ENCODE measurements around the gene LRPAP1.
"Not testable (repeated sequence)": the region's sequence is repeated elsewhere in the genome, so short reads cannot be mapped to it uniquely, and the experiment has no call there.

The LRPAP1 gene

DNA sequence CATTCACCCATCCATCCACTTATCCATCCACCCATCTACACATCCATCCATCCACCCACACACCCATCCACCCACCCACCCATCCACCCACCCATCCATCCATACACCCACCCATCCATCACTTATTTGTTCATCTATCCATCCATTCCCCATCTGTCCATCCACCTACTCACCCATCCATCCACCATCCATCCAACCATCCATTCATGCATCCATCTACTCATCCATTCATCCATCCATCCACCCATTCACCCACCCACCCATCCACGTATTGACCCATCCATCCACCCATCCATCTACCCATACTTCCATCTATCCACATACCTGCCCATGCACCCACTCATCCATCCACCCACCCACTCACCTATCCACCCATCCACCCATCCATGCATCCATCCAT lies 28.2 kb upstream of the LRPAP1 start:
- not testable (repeated sequence) for DNase-seq (ENCODE audit: low read depth in 2 of 2)

DNA sequence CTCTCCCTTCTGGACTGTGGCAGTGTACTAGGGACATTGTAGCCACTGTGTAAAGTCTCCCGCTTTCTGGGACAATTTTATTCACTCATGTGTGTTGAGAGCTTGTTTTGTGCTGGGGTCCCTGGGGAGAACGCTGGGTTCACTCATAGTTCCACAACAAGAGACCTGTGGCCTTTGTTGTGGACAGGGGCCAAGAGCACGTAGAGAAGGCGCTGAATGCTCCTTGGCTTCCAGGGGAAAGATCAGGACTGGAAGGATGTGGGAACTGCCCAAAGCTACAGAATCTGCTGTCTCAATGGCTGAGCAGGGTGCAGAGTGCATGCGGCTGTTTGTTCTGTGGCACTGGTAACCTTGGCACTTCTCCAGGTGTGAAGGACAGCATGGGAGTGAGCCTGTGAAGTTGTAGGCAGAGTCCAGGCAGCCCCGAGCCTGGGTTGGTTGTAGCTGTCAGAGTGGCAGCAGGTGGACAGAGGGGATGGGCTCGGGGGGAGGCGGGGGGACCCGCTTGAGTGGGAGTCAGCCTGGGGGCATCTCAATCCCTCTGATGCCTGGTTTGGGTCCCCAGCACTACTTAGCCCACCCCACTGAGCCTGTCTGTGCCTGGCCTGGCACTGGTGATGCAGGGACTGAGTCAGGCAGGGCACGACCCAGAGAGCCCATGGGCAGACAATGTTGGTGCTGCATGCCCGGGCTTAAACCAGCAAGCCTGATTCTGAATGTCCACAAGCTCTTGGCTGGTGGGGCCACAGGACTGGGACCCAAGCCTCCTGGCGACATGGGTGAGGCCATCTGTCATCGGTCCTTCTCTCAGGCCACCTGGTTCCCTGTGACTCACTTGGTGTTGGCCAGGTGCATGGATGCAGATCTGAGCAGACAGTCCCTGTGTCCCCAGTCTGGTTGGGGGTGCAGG lies 27.4 kb upstream of the LRPAP1 start:
- not testable (repeated sequence) for DNase-seq (ENCODE audit: low read depth in 2 of 2)

DNA sequence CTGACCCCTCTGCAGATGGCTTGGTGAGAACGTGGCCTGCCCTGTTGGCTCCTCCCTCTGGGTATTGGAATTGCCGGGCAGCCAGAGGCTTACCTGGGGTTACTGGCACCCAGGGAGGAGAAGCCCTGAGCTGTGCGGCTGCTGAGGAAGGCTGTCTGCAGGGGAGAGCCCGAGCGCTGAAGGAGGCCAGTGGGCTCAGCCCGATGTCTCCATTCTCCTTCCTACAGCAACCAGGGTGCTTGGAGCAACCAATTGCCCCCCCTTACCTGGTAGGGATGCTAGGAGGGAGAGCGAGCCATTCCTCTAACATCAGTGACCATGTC lies 26.3 kb upstream of the LRPAP1 start:
- DNase-seq (ENCODE audit: low read depth in 2 of 2), result not testable (repeated sequence)

DNA sequence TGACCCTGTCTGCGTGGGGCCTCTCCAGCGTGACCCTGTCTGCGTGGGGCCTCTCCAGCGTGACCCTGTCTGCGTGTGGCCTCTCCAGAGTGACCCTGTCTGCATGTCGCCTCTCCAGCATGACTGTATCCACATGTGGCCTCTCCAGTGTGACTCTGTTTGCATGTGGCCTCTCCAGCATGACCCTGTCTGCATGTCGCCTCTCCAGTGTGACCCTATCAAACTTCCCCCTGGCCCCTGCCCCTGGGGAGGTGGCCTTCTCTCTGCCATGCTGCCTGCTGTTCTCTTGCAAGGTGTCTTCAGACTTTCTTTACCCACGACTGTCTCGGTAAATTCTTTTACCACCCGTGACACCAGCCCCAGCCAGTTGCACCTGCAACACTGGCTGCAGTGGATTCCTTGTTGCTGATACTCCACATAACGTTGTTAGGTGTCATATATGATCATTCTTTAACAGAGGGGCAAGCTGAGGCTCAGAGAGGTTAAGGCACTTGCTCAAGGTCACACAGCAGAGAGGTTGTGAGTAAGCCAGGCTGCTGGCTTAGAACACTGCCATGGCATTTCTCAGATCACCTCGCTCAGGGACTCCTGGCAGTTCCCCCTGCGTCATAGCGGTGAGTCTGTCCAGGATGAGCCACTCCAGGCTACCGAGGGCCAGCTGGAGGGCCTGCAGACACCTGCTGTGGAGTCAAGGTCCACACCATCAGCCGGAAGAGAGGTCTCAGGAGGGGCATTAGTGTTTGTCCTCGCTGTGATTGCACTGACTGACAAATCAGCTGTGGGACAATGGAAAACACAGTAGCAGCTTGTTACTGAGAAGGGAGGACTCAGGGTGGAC lies 25.7 kb upstream of the LRPAP1 start:
- not testable (repeated sequence) for DNase-seq (ENCODE audit: low read depth in 2 of 2)

DNA sequence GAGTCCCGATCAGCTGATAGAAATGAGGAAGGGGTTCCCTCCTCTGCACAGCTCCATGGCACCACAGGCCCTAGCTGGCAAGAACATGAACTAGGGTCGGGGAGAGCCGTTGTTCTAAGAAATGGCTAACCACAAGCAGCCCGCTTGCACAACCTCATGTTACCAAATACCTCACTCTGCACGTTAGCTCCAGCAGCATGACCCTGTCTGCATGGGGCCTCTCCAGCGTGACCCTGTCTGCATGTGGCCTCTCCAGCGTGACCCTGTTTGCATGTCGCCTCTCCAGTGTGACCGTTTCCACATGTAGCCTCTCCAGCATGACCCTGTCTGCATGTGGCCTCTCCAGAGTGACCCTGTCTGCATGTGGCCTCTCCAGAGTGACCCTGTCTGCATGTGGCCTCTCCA lies 24.9 kb upstream of the LRPAP1 start:
- DNase-seq (ENCODE audit: low read depth in 2 of 2), result not testable (repeated sequence)

DNA sequence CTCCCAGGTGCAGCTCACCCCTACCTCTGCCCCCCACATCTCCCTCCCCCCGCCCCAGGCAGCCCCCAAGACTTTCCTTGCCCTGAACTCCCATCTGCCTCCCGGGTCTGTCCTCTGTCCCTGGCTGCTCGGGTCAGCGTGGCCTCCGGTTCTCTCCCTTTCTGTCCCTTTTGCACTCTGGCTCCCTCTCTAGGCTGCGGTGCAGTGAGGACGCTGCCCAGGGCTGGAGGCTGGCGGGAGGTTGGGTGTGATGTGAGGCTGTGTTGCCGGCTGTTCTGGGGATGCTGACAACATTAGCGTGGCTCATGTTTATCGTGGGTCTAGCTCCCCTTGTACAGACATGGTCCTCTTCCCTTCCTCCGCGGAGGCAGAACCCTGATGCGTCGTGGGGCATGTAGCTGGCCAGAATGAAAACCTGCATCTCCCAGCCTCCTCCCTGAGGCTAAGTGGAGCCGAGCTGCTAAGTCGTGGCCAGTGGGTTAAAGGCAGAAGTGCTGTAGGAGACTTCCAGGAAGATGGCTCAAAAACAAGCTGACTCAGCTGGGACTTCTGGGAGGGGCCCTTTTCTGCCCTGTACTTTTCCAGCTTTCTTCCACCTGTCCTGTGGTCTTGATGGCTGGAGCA lies 24.1 kb upstream of the LRPAP1 start:
- not testable (repeated sequence) for DNase-seq (ENCODE audit: low read depth in 2 of 2)

DNA sequence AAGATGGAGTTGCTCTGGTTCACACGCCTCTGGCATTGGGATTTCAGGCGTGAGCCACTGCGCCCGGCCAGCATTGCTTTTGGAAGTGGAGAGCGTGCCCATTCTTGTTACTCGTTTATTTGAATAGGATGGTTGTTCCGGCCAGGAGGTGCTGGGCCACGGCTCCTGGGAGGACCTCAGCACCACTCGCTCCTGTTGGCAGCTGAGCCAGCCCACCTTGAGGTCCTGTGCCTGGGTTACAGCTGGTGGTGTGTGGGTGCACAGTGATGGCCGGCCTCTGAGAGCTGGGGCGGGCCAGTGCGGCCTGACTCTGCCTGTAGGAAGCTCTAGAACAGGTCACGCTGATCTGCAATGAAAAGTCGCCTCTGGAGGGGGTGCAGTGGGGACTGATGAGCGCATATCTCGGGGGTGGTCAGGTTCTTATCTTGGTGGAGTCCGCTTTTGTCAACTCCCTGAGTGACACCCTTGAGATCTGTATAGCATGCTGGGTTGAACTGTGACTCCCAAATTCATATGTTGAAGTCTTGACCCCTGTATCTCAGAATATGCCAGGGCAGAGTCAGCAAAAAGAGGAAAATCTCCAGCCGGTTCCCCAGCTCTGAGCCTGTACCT lies 23.3 kb upstream of the LRPAP1 start:
- DNase-seq (ENCODE audit: low read depth in 2 of 2), result not testable (repeated sequence)

DNA sequence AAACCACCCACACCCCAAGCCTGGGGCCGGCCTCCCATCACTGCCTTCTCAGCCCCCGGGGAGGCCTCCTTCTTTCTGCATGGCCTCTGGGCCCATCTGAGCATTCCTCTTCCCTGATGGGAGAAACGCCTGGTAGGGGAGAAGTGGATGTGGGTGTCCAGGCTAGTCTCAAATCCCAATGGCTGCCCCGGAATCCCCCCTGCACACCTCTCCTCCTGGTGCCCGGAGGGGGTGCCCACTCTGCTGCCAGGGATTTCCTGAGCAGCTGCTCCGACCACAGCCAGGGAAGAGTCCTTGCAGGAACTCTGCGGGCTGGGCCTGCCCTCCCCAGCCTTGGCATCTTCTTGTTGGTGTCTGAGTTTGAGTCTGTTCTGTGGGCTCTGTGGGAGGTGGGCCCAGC lies 19.1 kb upstream of the LRPAP1 start:
- not testable (repeated sequence) for DNase-seq (ENCODE audit: low read depth in 2 of 2)

DNA sequence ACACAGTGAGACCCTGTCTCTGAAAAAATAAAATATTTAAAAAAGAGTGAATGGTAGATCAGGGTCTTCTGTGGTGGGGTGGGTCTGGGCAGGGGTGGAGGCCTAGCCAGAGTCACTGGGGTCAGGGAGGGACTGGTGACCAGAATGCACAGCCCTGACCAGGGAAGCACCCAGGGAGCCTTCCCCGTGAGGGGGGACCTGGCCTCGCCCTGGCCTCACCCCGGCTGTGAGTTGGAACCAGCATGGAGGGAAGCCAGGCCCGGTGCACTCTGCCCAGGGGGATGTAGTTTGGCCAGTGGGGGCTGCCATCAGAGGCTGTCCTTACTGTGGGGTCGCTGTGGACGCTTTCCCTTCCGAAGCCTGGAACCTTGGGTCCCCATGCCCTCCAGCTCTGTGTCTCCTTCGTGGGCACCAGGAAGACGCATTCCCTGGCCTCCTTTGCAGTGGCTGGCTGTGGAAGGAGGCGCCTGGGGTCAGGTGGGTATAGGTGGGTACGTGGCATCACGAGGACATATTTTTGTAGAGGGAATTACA lies 18.6 kb upstream of the LRPAP1 start:
- not testable (repeated sequence) for DNase-seq (ENCODE audit: low read depth in 2 of 2)

DNA sequence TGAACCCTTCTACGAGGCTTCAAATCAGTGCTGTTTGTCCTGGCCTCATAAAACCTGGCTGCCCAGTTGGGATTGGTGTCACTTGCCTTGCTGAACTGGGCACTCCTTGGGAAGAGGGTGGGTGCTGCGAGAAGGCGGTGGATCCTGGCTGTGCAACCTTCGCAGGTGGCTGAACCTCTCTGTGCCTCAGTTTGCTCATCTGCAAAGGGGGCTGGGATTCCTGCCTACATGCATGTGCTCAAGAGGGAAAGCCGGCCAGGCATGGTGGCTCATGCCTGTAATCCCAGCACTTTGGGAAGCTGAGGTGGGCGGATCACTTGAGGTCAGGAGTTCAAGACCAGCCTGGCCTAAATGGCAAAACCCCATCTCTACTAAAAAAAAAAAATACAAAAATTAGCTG lies 17.8 kb upstream of the LRPAP1 start:
- not testable (repeated sequence) for DNase-seq (ENCODE audit: low read depth in 2 of 2)

DNA sequence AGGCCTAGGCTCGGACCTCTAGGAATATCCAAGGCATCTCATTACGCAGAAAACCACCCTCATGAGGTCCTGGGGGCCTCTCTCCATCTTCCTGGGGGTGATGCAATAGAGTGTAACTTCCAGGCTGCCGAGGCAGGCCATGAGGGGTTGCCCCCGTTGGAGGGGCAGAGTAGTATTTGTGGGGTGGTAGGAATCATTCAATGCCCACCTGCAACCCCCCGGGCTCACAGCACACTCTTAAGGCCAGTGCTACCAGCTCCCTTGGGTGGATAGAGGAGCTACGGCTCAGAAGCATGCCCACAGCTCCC lies 17.4 kb upstream of the LRPAP1 start:
- not testable (repeated sequence) for DNase-seq (ENCODE audit: low read depth in 2 of 2)

DNA sequence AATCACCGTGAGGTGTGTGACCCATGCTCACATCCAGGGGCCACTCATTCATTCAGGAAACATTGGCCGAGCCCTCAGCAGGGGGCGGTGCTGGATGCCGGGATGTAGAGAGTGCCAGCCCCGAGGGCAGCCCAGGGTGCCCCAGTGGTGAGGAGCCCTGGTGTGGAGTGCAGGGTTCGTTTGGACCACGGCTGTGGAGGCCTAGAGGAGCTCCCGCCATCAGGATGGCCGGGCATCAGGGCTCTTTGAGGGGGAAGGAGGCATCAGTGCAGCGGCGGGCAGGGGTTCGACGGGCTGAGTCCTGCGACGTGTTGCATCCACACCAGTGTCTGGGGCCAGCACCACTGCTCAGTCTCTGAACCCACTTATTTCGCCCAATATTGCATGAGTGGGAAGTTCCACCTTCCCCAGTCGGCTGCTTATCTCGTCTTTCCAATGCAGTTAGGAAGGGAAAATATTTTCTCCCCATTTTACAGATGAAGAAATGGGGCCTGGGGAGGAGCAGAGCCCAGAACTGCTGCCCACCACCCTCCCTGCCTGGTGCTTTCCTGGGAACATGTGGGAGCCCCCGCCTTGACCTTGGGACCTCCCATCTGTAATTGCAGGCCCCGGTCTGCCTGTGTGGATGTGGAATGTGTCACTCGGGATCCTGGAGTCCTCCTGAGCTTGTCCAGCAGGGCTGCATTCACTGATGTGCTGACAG lies 16.9 kb upstream of the LRPAP1 start:
- DNase-seq (ENCODE audit: low read depth in 2 of 2), result not testable (repeated sequence)

DNA sequence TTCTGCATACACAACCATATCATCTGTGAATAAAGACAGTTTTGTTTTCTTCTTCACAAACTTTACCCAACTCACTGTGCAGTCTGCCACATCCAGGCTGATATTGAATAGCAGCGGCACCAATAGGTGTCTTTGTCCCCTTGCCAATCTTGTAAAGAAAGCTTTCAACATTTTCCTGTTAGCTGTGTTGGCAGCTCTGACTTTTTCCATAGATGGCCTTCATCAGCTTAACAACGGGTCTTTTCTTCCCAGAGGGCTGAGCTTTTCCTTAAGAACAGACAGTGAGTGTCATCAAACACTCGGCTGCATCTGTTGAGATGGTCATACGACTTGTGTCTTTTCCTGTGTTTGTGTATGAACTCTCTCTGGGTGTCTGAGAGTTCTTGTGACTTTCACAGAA lies 14.5 kb upstream of the LRPAP1 start:
- DNase-seq (ENCODE audit: low read depth in 2 of 2), result not testable (repeated sequence)

DNA sequence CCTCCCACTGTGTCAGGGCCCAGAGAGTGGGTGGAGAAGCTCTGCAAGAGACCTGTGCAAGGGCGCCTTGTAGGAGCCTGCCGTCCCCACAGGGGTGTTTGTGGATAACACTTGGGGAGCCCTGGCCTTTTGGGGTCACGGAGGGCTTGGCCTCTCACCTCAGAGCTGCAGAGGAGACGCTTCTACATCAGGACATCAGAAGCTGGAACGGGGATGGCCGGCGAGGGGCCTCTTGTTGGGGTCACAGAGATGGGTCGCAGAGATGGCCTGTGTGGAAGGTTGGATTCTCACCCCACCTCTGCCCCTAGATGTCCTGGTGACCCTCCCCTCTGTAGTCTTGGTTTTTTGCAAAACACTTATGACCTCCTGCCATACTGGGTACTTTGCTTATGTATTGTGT lies 13.1 kb upstream of the LRPAP1 start:
- DNase-seq (ENCODE audit: low read depth in 2 of 2), result not testable (repeated sequence)

DNA sequence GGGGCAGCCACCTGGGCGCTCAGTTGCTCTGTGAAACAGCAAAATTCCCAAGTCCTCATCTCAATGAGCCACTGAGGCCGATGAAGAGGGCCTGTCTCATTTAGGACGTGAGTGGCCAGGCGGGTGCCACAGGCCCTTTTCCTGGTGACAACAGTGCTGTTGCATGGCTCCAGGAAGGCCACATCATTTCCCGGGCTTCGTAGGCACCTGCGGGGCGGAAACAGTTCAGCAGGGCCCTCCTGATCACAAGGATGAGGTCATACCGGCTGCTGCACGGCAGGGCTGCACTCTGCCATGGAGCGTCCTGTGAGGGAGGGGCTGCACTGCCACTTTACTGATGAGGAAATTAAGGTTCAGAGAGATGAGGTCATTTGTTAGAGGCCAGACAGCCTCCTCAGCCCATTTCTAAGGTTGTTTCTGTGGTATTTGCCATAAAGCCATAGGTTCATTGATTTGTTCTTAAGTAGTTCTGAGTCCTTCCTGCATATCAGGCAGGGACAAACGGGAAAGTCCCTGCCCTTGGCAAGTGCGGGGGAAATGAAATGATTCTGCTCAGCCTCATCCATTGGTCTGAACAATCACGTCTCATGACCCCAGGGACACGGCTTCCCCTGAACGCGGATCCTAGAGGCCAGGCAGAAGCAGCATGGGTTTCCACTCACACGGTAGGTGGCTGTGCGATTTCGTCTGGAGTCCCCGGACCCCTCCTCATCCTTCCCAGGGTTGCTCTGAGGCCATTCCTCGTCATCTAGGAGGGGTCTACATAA lies 12.2 kb upstream of the LRPAP1 start:
- not testable (repeated sequence) for DNase-seq (ENCODE audit: low read depth in 2 of 2)

DNA sequence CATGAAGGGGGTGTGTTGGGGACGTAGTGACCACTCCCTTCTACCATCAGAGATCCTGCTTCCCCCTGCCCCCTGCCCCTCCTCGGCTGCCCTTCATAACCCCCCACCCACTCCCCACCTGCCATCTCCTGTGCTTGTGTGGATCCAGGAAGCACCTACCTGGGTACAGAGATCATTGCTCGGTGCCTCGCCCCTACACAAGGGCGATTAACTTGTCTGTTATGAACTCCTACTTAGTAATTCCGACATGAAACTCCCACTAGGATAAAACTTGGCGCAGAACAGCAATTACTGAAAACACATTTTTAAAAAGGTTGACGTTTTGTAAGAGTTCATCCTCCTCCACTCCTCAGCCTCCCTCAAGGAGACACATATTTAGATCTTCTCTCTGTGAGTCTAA lies 11.2 kb upstream of the LRPAP1 start:
- DNase-seq (ENCODE audit: low read depth in 2 of 2), result not testable (repeated sequence)

DNA sequence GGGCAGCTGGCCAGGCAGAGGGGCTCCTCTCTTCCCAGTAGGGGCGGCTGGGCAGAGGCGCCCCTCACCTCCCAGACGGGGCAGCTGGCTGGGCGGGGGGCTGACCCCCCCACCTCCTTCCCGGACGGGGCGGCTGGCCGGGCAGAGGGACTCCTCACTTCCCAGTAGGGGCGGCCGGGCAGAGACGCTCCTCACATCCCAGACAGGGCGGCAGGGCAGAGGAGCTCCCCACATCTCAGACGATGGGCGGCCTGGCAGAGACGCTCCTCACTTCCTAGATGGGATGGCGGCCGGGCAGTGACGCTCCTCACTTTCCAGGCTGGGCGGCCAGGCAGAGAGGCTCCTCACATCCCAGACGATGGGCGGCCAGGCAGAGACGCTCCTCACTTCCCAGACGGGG lies 6.7 kb upstream of the LRPAP1 start:
- not testable (repeated sequence) for DNase-seq (ENCODE audit: low read depth in 2 of 2)

DNA sequence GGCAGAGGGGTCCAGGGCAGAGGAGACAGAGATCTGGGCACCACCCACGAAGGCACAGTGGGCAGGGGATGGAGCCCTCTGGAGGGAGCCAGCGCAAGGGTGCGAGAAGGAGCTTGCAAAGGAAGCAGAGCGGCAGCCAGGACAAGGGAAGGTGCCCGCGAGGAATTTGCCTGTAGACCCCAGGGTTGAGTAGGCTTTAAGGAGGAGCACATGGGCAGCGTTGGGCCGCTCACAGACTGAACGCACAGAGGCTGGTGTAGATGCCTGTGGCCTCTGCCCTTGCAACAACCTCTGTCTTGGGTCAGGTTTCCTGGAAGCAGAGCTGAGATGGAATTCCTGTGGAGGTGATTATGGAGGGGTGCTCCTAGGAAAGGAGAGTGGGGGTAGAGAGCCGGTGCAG lies 3.6 kb upstream of the LRPAP1 start:
- DNase-seq (ENCODE audit: low read depth in 2 of 2), result not testable (repeated sequence)

DNA sequence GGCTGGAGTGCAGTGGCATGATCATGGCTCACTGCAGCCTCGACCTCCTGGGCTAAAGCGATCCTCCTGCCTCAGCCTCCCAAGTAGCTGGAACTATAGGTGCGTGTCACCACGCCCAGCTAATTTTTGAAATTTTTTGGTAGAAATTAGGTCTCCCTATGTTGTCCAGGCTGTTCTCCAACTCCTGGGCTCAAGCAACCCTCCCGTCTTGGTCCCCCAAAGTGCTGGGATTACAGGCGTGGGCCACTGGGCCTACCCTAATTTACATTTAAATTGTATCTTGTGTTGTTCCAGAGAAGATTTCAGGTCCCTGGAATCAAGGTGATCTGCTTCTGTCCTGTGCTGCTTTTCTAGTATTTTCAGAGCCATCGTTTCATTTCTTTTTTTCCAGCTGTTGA lies 1.2 kb upstream of the LRPAP1 start:
- no peak for DNase-seq (ENCODE audit: low read depth in 2 of 2)

DNA sequence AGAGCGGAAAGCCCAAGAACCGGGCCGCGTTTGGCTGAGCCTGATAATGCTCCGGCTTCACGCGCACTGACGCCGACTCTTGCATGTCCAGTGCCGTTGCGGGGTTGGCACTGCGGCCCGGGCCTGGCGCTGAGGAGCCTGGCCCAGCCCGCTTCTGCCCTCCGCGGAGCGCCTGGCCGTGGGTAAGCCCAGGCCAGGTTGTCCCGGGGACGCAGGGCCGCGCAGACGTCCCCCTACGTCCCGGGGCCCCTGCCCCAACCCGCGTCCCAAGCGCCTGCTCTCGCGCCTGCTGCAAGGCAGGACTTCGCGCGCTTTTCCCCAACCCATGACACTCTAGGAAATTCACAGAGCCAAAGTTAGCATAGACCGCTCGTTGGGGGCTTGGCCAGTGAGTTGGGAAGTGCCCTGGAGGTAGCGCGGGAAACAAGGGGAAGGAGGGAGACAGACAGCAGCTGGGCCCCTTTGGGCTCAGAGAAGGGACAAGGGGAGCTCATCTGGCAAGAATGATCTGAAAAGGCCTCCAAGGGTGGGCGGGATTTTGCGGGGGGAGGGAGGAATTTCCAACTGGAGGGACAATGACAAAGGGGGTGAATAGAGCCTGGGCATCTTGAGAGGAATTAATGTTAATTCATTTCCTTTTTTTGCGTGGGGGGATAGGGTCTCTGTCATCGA lies 665 bp upstream of the LRPAP1 start:
- no peak for DNase-seq (ENCODE audit: low read depth in 2 of 2)

Data from stimulated activated CD8-positive, alpha-beta memory T cell treated with anti-CD3 and anti-CD28 coated beads, Interleukin-7, amount 100 ng/mL, for 4 hours (primary cell).